Epithelial cell of esophagus (primary cell): ENCODE results near the gene SPAG9.
A peak's percentile ranks its signal among the peaks of the same experiment; 100 is the strongest.

Experiments
- DNase-seq: peaks from one replicate; pipeline ENCODE4 v3.0.0; 2010; ENCODE audit warnings: low read depth
- H3K4me3 ChIP-seq: 2 replicates; pipeline ENCODE4 v1.5.1; 2011; ENCODE audit warnings: mild to moderate bottlenecking, low read length, control low read depth
- CTCF ChIP-seq: IDR thresholded peaks from 2 replicates; pipeline ENCODE4 v1.5.1; 2011; ENCODE audit warnings: low read depth, mild to moderate bottlenecking, low read length, control low read depth, inconsistent platforms; ENCODE audit not compliant: insufficient read depth; ENCODE audit errors: missing control alignments

The SPAG9 gene

GRCh38 chr17:50949989-50950877 lies 170.4 kb downstream of the SPAG9 start:
- no peak overlapping the region for H3K4me3 ChIP-seq
- TF ChIP-seq CTCF = peak; percentile 36
- peak; percentile 95 for DNase-seq

- TF ChIP-seq CTCF = no peak
- no peak for DNase-seq
- no peak overlapping the region for H3K4me3 ChIP-seq
Observed at GRCh38 chr17:50949128-50949988, 171.3 kb downstream of the SPAG9 start.

GRCh38 chr17:50948711-50949110 lies 172.0 kb downstream of the SPAG9 start:
- no peak for TF ChIP-seq CTCF
- no peak overlapping the region for H3K4me3 ChIP-seq
- no peak for DNase-seq

GRCh38 chr17:50947782-50948543 lies 172.7 kb downstream of the SPAG9 start:
- no peak for TF ChIP-seq CTCF
- peak; percentile 37 for DNase-seq
- no peak overlapping the region for H3K4me3 ChIP-seq

GRCh38 chr17:50946891-50947781 lies 173.5 kb downstream of the SPAG9 start:
- no peak overlapping the region for H3K4me3 ChIP-seq
- no peak for TF ChIP-seq CTCF
- DNase-seq = no peak
